ENCODE results near the gene CDKN2B-AS1.
A peak's percentile ranks its signal among the peaks of the same experiment; 100 is the strongest.

The CDKN2B-AS1 gene

DNA sequence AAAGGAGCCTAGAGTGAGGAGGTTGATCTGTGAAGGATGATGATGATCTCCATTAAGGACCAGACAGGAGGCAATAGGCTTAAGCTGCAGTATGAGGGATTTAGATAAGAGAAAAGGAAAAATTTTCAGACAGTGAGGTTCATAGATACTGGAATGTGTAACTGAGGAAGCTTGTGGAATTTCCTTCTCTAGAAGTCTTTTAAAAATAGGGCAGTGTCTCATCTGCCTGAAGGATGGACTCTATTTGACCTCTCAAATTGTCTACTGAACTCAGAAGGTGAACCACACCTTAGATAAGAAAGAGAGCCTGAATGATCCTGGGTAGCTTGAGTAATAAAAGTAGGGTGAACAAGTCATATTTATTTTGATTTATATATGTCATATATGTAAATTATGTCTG lies 162.7 kb downstream of the CDKN2B-AS1 start:
- no peak for DNase-seq (ENCODE audit: low spot score)

GRCh38 chr9:22157828-22158227 lies 163.2 kb downstream of the CDKN2B-AS1 start:
- no peak for DNase-seq (ENCODE audit: low spot score)

GRCh38 chr9:22158271-22158670 lies 163.7 kb downstream of the CDKN2B-AS1 start:
- no peak for DNase-seq (ENCODE audit: low spot score)

GRCh38 chr9:22158927-22159346 lies 164.3 kb downstream of the CDKN2B-AS1 start:
- DNase-seq (ENCODE audit: low spot score) = peak; percentile 70

DNA sequence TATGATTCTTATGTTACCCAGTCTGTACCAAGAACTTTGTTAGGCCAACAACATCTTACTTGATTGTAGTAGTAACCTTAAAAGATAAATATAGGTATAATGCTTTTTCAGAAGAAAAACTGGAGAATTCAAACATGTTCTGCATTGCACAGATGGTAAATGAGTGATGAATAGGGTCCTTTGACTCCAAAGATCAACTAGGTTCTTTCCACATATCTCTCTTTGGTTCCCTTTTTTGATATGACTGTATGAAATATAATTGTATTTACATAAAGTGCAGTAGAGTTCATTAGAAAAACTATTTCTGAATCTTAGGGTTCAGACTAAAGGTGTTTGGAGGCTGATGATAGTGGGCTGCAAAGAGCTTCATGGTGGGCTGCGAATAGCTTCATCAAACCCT lies 165.0 kb downstream of the CDKN2B-AS1 start:
- DNase-seq (ENCODE audit: low spot score) = no peak

- no peak for DNase-seq (ENCODE audit: low spot score)
These were observed 165.6 kb downstream of the CDKN2B-AS1 start for GRCh38 chr9:22160221-22160620.

- no peak for DNase-seq (ENCODE audit: low spot score)
These were observed 170.6 kb downstream of the CDKN2B-AS1 start for GRCh38 chr9:22165144-22165543.

GRCh38 chr9:22169243-22169642 lies 174.7 kb downstream of the CDKN2B-AS1 start:
- DNase-seq (ENCODE audit: low spot score) = no peak

- DNase-seq (ENCODE audit: low spot score) = peak; percentile 41
These were observed 175.3 kb downstream of the CDKN2B-AS1 start for GRCh38 chr9:22169727-22170503.
